ENCODE results near the gene FLNB. TPM values are rescaled to one million over a fixed set of nuclear protein-coding genes. Genes with fewer than 3 reads are reported as not detected.

The FLNB gene
- total and polyA plus RNA-seq, 10 of the 15 experiments (the other 5 are each of a cell fraction or from before 2014, with no cell fraction given) = 13.6 to 51.8 (median 26.4) TPM

DNA sequence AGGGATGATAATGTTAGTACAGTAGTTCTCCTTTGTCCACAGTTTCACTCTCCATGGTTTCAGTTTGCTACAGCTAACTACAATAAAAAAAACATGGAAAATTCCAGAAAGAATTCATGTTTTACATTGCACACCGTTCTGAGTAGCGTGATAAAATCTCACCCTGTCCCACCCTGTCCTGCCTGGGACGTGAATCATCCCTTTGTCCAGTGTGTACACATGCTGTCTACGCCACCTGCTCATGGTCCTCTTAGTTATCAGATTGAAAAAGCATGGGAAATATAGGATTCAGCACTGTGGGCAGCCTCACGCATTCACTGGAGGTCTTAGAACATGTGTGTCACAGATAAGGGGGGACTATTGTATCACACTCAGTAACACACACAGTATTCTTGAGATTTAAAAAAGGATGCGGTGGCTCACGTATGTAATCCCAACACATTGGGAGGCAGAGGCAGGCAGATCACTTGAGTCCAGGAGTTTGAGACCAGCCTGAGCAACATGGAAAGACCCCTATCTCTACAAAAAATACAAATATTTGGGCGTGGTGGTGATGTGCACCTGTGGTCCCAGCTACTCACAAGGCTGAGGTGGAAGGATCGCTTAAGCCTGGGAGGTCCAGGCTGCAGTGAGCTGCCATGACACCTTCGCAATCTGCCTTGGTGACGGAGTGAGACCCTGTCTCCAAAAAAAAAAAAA is 8.7 kb upstream of the FLNB start:
- Histone ChIP-seq H3K36me3 (ENCODE audit: control insufficient read depth in 2 of 2, insufficient read depth in 2 of 2, low read length in 1 of 2) (no peaks in the 10 kb centered on the region), H3K9me3 (replicated peaks; ENCODE audit: control insufficient read depth, insufficient read depth, low read length) (no peaks in the 10 kb centered on the region), H3K4me2 (ENCODE audit: control insufficient read depth, insufficient read depth) (peak overlapping the region; percentile 86), H2AFZ (ENCODE audit: control insufficient read depth, low read depth, low read length) (peak overlapping the region; percentile 88; the same call in 1 of the 2 replicates), H3K27ac (ENCODE audit: control insufficient read depth, insufficient read depth) (no peak overlapping the region), H3K79me2 (ENCODE audit: control insufficient read depth, insufficient read depth, low read length) (no peaks in the 10 kb centered on the region), H4K20me1 (ENCODE audit: control insufficient read depth, insufficient read depth) (no peaks in the 10 kb centered on the region), H3K4me1 (ENCODE audit: control insufficient read depth, insufficient read depth, low read length) (peaks cover 8% of the 10 kb centered on the region), H3K4me3 (no peak overlapping the region), H3K9ac (ENCODE audit: control insufficient read depth, insufficient read depth, low read length) (no peak overlapping the region), H3K27me3 (replicated peaks in 1 of 2; ENCODE audit: control insufficient read depth in 2 of 2, insufficient read depth in 2 of 2, low read length in 1 of 2) (no peaks in the 10 kb centered on the region)
- ChIA-PET SMC1A (ENCODE audit: uncharacterized antibody, unreplicated experiment) (interaction anchor here (1.1 to 2.9 kb wide), 6 partner anchors 9 to 179 kb away, joined by 4 to 14 read pairs (median 8); partner anchors contain the start of gene FLNB), CTCF (interaction anchor here (1.2 to 2.3 kb wide), 5 partner anchors 9 to 296 kb away, joined by 3 to 15 read pairs (median 13); partner anchors contain the start of gene FLNB), RAD21 (ENCODE audit: unreplicated experiment) (interaction anchor here (1.0 to 2.0 kb wide), 6 partner anchors 9 to 112 kb away, joined by 3 to 11 read pairs (median 6); partner anchors contain the start of gene FLNB), POLR2A (interaction anchor here (0.7 to 1.2 kb wide), 4 partner anchors 14 to 188 kb away, joined by 3 read pairs; no protein-coding TSS in a partner anchor)
- BruUV-seq (replicated peaks) = no TSS peak
- no peak for ATAC-seq
- FAIRE-seq = no peak
- intact Hi-C loops (cut with micrococcal nuclease; ENCODE audit: unreplicated experiment) (loop anchor here (10.0 kb wide), 1 partner anchor 305 kb away; the partner anchor contains the start of genes HTD2 and RPP14), in situ Hi-C loops (cut with MboI) (no loop called here)
- 86% methylated on average over 10 of the region's 11 CpGs for WGBS (ENCODE audit: insufficient coverage, insufficient replicate concordance, low lambda C conversion rate, missing lambda C conversion rate)
- no peak for DNase-seq (ENCODE audit: low read depth, low spot score)
- TF ChIP-seq YBX1 (IDR thresholded peaks at IDR 0.05) (no peak), PBX3 (IDR thresholded peaks at IDR 0.05; ENCODE audit: insufficient replicate concordance, low read depth, low read length) (no peak), HDAC6 (IDR thresholded peaks at IDR 0.05; ENCODE audit: unreplicated experiment) (no peak), SRF (IDR thresholded peaks at IDR 0.05; ENCODE audit: low read depth in 2 of 2, low read length in 2 of 2) (no peak), CBFB (IDR thresholded peaks at IDR 0.05; ENCODE audit: low read depth) (no peak), FOS (IDR thresholded peaks at IDR 0.05; ENCODE audit: borderline replicate concordance, extremely low read depth, insufficient read length) (no peak), RFX5 (IDR thresholded peaks at IDR 0.05; ENCODE audit: low read depth, low read length) (no peak), RUNX3 (IDR thresholded peaks at IDR 0.05; ENCODE audit: low read length) (no peak), MYB (IDR thresholded peaks at IDR 0.05; ENCODE audit: borderline replicate concordance, low read depth, low read length) (no peak), MEF2A (IDR thresholded peaks at IDR 0.05; ENCODE audit: insufficient read depth, low read depth, low read length) (no peak), KDM1A (IDR thresholded peaks at IDR 0.05; ENCODE audit: borderline replicate concordance) (no peak)
- TF ChIP-seq, protein P1, sequence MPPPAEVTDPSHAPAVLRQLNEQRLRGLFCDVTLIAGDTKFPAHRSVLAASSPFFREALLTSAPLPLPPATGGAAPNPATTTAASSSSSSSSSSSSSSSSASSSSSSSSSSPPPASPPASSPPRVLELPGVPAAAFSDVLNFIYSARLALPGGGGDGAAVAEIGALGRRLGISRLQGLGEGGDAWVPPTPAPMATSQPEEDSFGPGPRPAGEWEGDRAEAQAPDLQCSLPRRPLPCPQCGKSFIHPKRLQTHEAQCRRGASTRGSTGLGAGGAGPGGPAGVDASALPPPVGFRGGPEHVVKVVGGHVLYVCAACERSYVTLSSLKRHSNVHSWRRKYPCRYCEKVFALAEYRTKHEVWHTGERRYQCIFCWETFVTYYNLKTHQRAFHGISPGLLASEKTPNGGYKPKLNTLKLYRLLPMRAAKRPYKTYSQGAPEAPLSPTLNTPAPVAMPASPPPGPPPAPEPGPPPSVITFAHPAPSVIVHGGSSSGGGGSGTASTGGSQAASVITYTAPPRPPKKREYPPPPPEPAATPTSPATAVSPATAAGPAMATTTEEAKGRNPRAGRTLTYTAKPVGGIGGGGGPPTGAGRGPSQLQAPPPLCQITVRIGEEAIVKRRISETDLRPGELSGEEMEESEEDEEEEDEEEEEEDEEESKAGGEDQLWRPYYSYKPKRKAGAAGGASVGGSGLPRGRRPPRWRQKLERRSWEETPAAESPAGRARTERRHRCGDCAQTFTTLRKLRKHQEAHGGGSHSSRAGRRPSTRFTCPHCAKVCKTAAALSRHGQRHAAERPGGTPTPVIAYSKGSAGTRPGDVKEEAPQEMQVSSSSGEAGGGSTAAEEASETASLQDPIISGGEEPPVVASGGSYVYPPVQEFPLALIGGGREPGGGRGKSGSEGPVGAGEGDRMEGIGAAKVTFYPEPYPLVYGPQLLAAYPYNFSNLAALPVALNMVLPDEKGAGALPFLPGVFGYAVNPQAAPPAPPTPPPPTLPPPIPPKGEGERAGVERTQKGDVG (CRISPR knock-in tag; IDR thresholded peaks at IDR 0.05) = no peak
- TF ChIP-seq, protein P2, sequence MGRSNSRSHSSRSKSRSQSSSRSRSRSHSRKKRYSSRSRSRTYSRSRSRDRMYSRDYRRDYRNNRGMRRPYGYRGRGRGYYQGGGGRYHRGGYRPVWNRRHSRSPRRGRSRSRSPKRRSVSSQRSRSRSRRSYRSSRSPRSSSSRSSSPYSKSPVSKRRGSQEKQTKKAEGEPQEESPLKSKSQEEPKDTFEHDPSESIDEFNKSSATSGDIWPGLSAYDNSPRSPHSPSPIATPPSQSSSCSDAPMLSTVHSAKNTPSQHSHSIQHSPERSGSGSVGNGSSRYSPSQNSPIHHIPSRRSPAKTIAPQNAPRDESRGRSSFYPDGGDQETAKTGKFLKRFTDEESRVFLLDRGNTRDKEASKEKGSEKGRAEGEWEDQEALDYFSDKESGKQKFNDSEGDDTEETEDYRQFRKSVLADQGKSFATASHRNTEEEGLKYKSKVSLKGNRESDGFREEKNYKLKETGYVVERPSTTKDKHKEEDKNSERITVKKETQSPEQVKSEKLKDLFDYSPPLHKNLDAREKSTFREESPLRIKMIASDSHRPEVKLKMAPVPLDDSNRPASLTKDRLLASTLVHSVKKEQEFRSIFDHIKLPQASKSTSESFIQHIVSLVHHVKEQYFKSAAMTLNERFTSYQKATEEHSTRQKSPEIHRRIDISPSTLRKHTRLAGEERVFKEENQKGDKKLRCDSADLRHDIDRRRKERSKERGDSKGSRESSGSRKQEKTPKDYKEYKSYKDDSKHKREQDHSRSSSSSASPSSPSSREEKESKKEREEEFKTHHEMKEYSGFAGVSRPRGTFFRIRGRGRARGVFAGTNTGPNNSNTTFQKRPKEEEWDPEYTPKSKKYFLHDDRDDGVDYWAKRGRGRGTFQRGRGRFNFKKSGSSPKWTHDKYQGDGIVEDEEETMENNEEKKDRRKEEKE (IDR thresholded peaks at IDR 0.05) = no peak
- TF ChIP-seq, protein P3, sequence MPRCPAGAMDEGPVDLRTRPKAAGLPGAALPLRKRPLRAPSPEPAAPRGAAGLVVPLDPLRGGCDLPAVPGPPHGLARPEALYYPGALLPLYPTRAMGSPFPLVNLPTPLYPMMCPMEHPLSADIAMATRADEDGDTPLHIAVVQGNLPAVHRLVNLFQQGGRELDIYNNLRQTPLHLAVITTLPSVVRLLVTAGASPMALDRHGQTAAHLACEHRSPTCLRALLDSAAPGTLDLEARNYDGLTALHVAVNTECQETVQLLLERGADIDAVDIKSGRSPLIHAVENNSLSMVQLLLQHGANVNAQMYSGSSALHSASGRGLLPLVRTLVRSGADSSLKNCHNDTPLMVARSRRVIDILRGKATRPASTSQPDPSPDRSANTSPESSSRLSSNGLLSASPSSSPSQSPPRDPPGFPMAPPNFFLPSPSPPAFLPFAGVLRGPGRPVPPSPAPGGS (IDR thresholded peaks at IDR 0.05; ENCODE audit: borderline replicate concordance, insufficient read depth, low read depth, low read length, poor library complexity, severe bottlenecking) = no peak

Data from GM12878 (cell line).